Measurements from ENCODE around the gene AGRP.

The AGRP gene

GRCh38 chr16:67444259-67445125, 38.9 kb downstream of the AGRP start:
- in situ Hi-C loops (cut with HindIII; ENCODE audit: low pct_unique_long_range_greater_than_20kb, low sequenced_read_pairs), result no loop called here
- TF ChIP-seq JUND (IDR thresholded peaks at IDR 0.05; ENCODE audit: low read depth), result no peak
- DNase-seq (ENCODE audit: low read depth in 1 of 2, low spot score in 1 of 2), result no peak

- in situ Hi-C loops (cut with HindIII; ENCODE audit: low pct_unique_long_range_greater_than_20kb, low sequenced_read_pairs), result no loop called here
- TF ChIP-seq JUND (IDR thresholded peaks at IDR 0.05; ENCODE audit: low read depth), result no peak
- DNase-seq (ENCODE audit: low read depth in 1 of 2, low spot score in 1 of 2), result no peak
Measured at GRCh38 chr16:67443265-67443664, 40.1 kb downstream of the AGRP start.

- TF ChIP-seq JUND (IDR thresholded peaks at IDR 0.05; ENCODE audit: low read depth), result no peak
- in situ Hi-C loops (cut with HindIII; ENCODE audit: low pct_unique_long_range_greater_than_20kb, low sequenced_read_pairs), result no loop called here
- DNase-seq (ENCODE audit: low read depth in 1 of 2, low spot score in 1 of 2), result no peak
Measured at GRCh38 chr16:67442581-67443255, 40.6 kb downstream of the AGRP start.

- TF ChIP-seq JUND (IDR thresholded peaks at IDR 0.05; ENCODE audit: low read depth), result no peak
- no peak for DNase-seq (ENCODE audit: low read depth in 1 of 2, low spot score in 1 of 2)
- in situ Hi-C loops (cut with HindIII; ENCODE audit: low pct_unique_long_range_greater_than_20kb, low sequenced_read_pairs), result no loop called here
Measured at GRCh38 chr16:67441907-67442306, 41.4 kb downstream of the AGRP start.

- in situ Hi-C loops (cut with HindIII; ENCODE audit: low pct_unique_long_range_greater_than_20kb, low sequenced_read_pairs), result no loop called here
- no peak for DNase-seq (ENCODE audit: low read depth in 1 of 2, low spot score in 1 of 2)
- TF ChIP-seq JUND (IDR thresholded peaks at IDR 0.05; ENCODE audit: low read depth), result no peak
Measured at GRCh38 chr16:67441271-67441753, 42.0 kb downstream of the AGRP start.

GRCh38 chr16:67438824-67439393, 44.4 kb downstream of the AGRP start:
- DNase-seq (ENCODE audit: low read depth in 1 of 2, low spot score in 1 of 2), result no peak
- in situ Hi-C loops (cut with HindIII; ENCODE audit: low pct_unique_long_range_greater_than_20kb, low sequenced_read_pairs), result no loop called here
- TF ChIP-seq JUND (IDR thresholded peaks at IDR 0.05; ENCODE audit: low read depth), result no peak

- no peak for TF ChIP-seq JUND (IDR thresholded peaks at IDR 0.05; ENCODE audit: low read depth)
- in situ Hi-C loops (cut with HindIII; ENCODE audit: low pct_unique_long_range_greater_than_20kb, low sequenced_read_pairs), result no loop called here
- no peak for DNase-seq (ENCODE audit: low read depth in 1 of 2, low spot score in 1 of 2)
Measured at GRCh38 chr16:67438098-67438791, 45.1 kb downstream of the AGRP start.

- in situ Hi-C loops (cut with HindIII; ENCODE audit: low pct_unique_long_range_greater_than_20kb, low sequenced_read_pairs), result no loop called here
- TF ChIP-seq JUND (IDR thresholded peaks at IDR 0.05; ENCODE audit: low read depth), result no peak
- no peak for DNase-seq (ENCODE audit: low read depth in 1 of 2, low spot score in 1 of 2)
Measured at GRCh38 chr16:67437513-67437912, 45.8 kb downstream of the AGRP start.

GRCh38 chr16:67436640-67437193, 46.6 kb downstream of the AGRP start:
- TF ChIP-seq JUND (IDR thresholded peaks at IDR 0.05; ENCODE audit: low read depth), result no peak
- DNase-seq (ENCODE audit: low read depth in 1 of 2, low spot score in 1 of 2), result no peak
- in situ Hi-C loops (cut with HindIII; ENCODE audit: low pct_unique_long_range_greater_than_20kb, low sequenced_read_pairs), result no loop called here

GRCh38 chr16:67435758-67436164, 47.6 kb downstream of the AGRP start:
- no peak for TF ChIP-seq JUND (IDR thresholded peaks at IDR 0.05; ENCODE audit: low read depth)
- in situ Hi-C loops (cut with HindIII; ENCODE audit: low pct_unique_long_range_greater_than_20kb, low sequenced_read_pairs), result no loop called here
- DNase-seq (ENCODE audit: low read depth in 1 of 2, low spot score in 1 of 2), result no peak

- in situ Hi-C loops (cut with HindIII; ENCODE audit: low pct_unique_long_range_greater_than_20kb, low sequenced_read_pairs), result no loop called here
- no peak for TF ChIP-seq JUND (IDR thresholded peaks at IDR 0.05; ENCODE audit: low read depth)
- no peak for DNase-seq (ENCODE audit: low read depth in 1 of 2, low spot score in 1 of 2)
Measured at GRCh38 chr16:67433131-67433719, 50.1 kb downstream of the AGRP start.

All from T47D (cell line).